Cardiac ventricle fibroblast (primary cell): ENCODE data around the gene KCNQ1OT1. TPM values are rescaled to one million over a fixed set of nuclear protein-coding genes. Genes with fewer than 3 reads are reported as not detected.

Experiments used
- total RNA-seq: library from RNA; depleted of rRNA; stranded (reverse); fragments of >200 nt; gene quantifications from 2 replicates; pipeline ENCODE4 v1.2.3, GENCODE V29; 2015

KCNQ1OT1 gene
- total RNA-seq: 1.1 and 1.3 TPM in 2 replicates

DNA sequence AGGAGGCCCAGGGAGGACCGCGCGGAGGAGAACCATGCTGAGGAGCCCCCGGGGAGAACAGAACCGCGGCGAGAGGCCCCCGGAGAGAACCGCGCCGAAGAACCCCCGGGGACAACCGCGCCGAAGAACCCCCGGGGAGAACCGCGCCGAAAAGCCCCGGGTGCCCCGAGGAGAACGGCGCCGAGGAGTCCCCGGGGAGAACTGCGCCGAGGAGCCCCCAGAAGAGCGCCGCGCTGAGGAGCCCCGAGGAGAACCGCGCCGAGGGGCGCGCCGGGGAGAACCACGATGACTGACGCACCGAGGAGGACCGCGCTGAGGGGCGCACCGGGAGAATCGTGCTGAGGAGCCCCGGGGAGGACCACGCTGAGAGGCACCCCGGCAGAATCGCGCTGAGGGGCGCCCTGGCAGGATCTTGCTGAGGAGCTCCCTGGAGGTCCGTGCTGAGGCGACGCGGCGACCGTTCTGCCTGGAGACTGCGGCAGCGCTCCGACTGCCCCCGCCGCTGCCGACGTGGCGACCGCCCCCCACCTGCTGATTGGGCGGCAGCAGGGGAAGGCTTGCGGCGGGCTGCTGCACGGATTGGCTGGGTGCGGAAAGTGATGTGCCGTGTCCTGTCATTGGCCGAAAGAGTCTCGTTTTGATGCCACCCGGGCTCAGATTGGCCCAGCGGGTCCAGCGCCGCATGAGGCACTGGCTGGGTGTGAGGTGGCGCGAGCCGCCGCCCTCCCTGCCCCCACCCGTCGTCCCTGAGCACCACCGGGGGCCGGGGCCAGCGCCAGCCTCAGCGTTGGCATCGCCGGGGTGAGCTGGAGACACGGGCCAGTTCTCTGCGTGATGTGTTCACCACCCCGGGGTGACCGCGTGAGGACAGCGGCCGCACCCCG, at the start of gene KCNQ1OT1:
TSS of gene KCNQ1OT1 (minus strand) at position 464 of the 884 bp plus-strand sequence.

Other genes starting within 250 kb of the KCNQ1OT1 start
- 31.6 and 34.2 TPM in 2 replicates for gene CDKN1C, start 185.8 kb upstream of the KCNQ1OT1 start, total RNA-seq
- gene PHLDA2, start 229.4 kb upstream of the KCNQ1OT1 start, total RNA-seq: 4.1 and 7.2 TPM in 2 replicates